ENCODE data around the gene TAF3.

The TAF3 gene

DNA sequence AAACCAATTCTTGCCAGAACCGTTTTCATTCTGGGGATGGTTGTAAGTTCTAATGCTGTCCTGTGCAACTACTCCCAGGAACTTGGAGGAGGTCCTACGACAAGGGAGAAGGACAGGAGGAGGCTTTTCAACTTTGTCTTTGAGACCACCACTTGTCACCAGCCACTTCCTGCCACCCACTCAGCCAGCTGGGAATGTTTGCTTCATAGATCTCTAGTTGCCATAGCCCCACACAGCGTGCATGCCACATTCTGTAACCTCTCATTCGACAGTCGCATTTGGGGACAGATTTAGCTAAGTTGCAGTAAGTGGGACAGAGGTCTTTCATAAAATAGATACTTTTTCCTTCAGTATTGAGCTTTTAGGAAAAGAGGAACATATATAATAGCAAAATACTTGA is 78.0 kb downstream of the TAF3 start:
- DNase-seq (ENCODE audit: low spot score): no peak
- Histone ChIP-seq H2BK5ac (ENCODE audit: low read length) (no peak overlapping the region), H2AK5ac (ENCODE audit: low read depth, low read length) (no peak overlapping the region), H3K4me1 (ENCODE audit: control insufficient read depth in 2 of 2, insufficient read depth in 1 of 2, low read depth in 1 of 2, low read length in 2 of 2) (peaks cover 0 to 4% of the 10 kb centered on the region in 2 donors), H3K36me3 (replicated peaks in 1 of 2; ENCODE audit: control insufficient read depth in 2 of 2, insufficient read depth in 2 of 2, low read length in 2 of 2) (peaks cover 3 to 9% of the 10 kb centered on the region in 2 donors), H3K9me3 (replicated peaks in 1 of 2; ENCODE audit: control insufficient read depth in 2 of 2, insufficient read depth in 1 of 2, low read depth in 1 of 2, low read length in 2 of 2) (no peaks in the 10 kb centered on the region), H4K91ac (ENCODE audit: low read depth, low read length, poor library complexity) (no peak overlapping the region), H3K14ac (ENCODE audit: low read length) (no peak overlapping the region), H2AFZ (ENCODE audit: low read length) (no peak overlapping the region), H3K23ac (ENCODE audit: low read depth, low read length, poor library complexity) (no peak overlapping the region), H3K4me2 (ENCODE audit: insufficient read depth, low read length, poor library complexity, severe bottlenecking) (no peak overlapping the region), H2BK120ac (ENCODE audit: low read depth, low read length) (no peak overlapping the region), H2BK12ac (ENCODE audit: low read length) (no peak overlapping the region), H3K79me1 (ENCODE audit: low read depth, low read length) (no peaks in the 10 kb centered on the region), H3K4ac (ENCODE audit: low read length) (no peak overlapping the region), H2BK15ac (ENCODE audit: low read length) (no peak overlapping the region), H3K27ac (replicated peaks; ENCODE audit: low read length) (no peak overlapping the region), H4K8ac (ENCODE audit: low read depth, low read length) (no peak overlapping the region), H3K4me3 (ENCODE audit: low read length in 2 of 2) (no peak overlapping the region), H3K27me3 (ENCODE audit: control insufficient read depth in 3 of 3, insufficient read depth in 3 of 3, low read depth in 1 of 3, low read length in 3 of 3) (no peaks in the 10 kb centered on the region), H3K18ac (ENCODE audit: low read length) (no peak overlapping the region), H3K9ac (ENCODE audit: low read depth, low read length, poor library complexity) (no peak overlapping the region)
- WGBS, 2 donors (ENCODE audit: extremely low coverage in 2 of 2, insufficient read length in 2 of 2, insufficient replicate concordance in 1 of 2): no CpG with 5 or more reads among the region's 5 CpGs

- Histone ChIP-seq H3K9ac (ENCODE audit: low read depth, low read length, poor library complexity) (no peak overlapping the region), H2BK12ac (ENCODE audit: low read length) (no peak overlapping the region), H4K8ac (ENCODE audit: low read depth, low read length) (no peak overlapping the region), H3K36me3 (replicated peaks in 1 of 2; ENCODE audit: control insufficient read depth in 2 of 2, insufficient read depth in 2 of 2, low read length in 2 of 2) (peaks cover 3 to 9% of the 10 kb centered on the region in 2 donors), H3K27ac (replicated peaks; ENCODE audit: low read length) (no peak overlapping the region), H3K4ac (ENCODE audit: low read length) (no peak overlapping the region), H3K27me3 (ENCODE audit: control insufficient read depth in 3 of 3, insufficient read depth in 3 of 3, low read depth in 1 of 3, low read length in 3 of 3) (no peaks in the 10 kb centered on the region), H3K4me2 (ENCODE audit: insufficient read depth, low read length, poor library complexity, severe bottlenecking) (no peak overlapping the region), H4K91ac (ENCODE audit: low read depth, low read length, poor library complexity) (no peak overlapping the region), H3K9me3 (replicated peaks in 1 of 2; ENCODE audit: control insufficient read depth in 2 of 2, insufficient read depth in 1 of 2, low read depth in 1 of 2, low read length in 2 of 2) (no peaks in the 10 kb centered on the region), H3K23ac (ENCODE audit: low read depth, low read length, poor library complexity) (no peak overlapping the region), H3K79me1 (ENCODE audit: low read depth, low read length) (peaks cover 2% of the 10 kb centered on the region), H2BK120ac (ENCODE audit: low read depth, low read length) (no peak overlapping the region), H3K4me3 (ENCODE audit: low read length in 2 of 2) (no peak overlapping the region), H3K4me1 (ENCODE audit: control insufficient read depth in 2 of 2, insufficient read depth in 1 of 2, low read depth in 1 of 2, low read length in 2 of 2) (peaks cover 0 to 2% of the 10 kb centered on the region in 2 donors), H2BK5ac (ENCODE audit: low read length) (no peak overlapping the region), H2AK5ac (ENCODE audit: low read depth, low read length) (no peak overlapping the region), H2AFZ (ENCODE audit: low read length) (no peak overlapping the region), H3K18ac (ENCODE audit: low read length) (no peak overlapping the region), H3K14ac (ENCODE audit: low read length) (no peak overlapping the region), H2BK15ac (ENCODE audit: low read length) (no peak overlapping the region)
- no CpG with 5 or more reads among the region's 1 CpG for WGBS, 2 donors (ENCODE audit: extremely low coverage in 2 of 2, insufficient read length in 2 of 2, insufficient replicate concordance in 1 of 2)
- no peak for DNase-seq (ENCODE audit: low spot score)
These were observed 83.0 kb downstream of the TAF3 start for GRCh38 chr10:7901256-7901655.

- Histone ChIP-seq H2BK12ac (ENCODE audit: low read length) (no peak overlapping the region), H3K9ac (ENCODE audit: low read depth, low read length, poor library complexity) (no peak overlapping the region), H3K4ac (ENCODE audit: low read length) (no peak overlapping the region), H2AK5ac (ENCODE audit: low read depth, low read length) (no peak overlapping the region), H3K27ac (replicated peaks; ENCODE audit: low read length) (no peak overlapping the region), H2BK120ac (ENCODE audit: low read depth, low read length) (no peak overlapping the region), H3K23ac (ENCODE audit: low read depth, low read length, poor library complexity) (no peak overlapping the region), H2BK15ac (ENCODE audit: low read length) (no peak overlapping the region), H3K36me3 (replicated peaks in 1 of 2; ENCODE audit: control insufficient read depth in 2 of 2, insufficient read depth in 2 of 2, low read length in 2 of 2) (no peaks in the 10 kb centered on the region), H3K4me2 (ENCODE audit: insufficient read depth, low read length, poor library complexity, severe bottlenecking) (no peak overlapping the region), H4K91ac (ENCODE audit: low read depth, low read length, poor library complexity) (no peak overlapping the region), H3K14ac (ENCODE audit: low read length) (no peak overlapping the region), H2BK5ac (ENCODE audit: low read length) (no peak overlapping the region), H3K79me1 (ENCODE audit: low read depth, low read length) (peaks cover 2% of the 10 kb centered on the region), H3K27me3 (ENCODE audit: control insufficient read depth in 3 of 3, insufficient read depth in 3 of 3, low read depth in 1 of 3, low read length in 3 of 3) (no peaks in the 10 kb centered on the region), H2AFZ (ENCODE audit: low read length) (no peak overlapping the region), H3K4me1 (ENCODE audit: control insufficient read depth in 2 of 2, insufficient read depth in 1 of 2, low read depth in 1 of 2, low read length in 2 of 2) (no peaks in the 10 kb centered on the region), H4K8ac (ENCODE audit: low read depth, low read length) (no peak overlapping the region), H3K18ac (ENCODE audit: low read length) (no peak overlapping the region), H3K4me3 (ENCODE audit: low read length in 2 of 2) (no peak overlapping the region), H3K9me3 (replicated peaks in 1 of 2; ENCODE audit: control insufficient read depth in 2 of 2, insufficient read depth in 1 of 2, low read depth in 1 of 2, low read length in 2 of 2) (no peaks in the 10 kb centered on the region)
- no CpG with 5 or more reads among the region's 8 CpGs for WGBS, 2 donors (ENCODE audit: extremely low coverage in 2 of 2, insufficient read length in 2 of 2, insufficient replicate concordance in 1 of 2)
- DNase-seq (ENCODE audit: low spot score): no peak
These were observed 84.1 kb downstream of the TAF3 start for GRCh38 chr10:7902413-7902812.

DNA sequence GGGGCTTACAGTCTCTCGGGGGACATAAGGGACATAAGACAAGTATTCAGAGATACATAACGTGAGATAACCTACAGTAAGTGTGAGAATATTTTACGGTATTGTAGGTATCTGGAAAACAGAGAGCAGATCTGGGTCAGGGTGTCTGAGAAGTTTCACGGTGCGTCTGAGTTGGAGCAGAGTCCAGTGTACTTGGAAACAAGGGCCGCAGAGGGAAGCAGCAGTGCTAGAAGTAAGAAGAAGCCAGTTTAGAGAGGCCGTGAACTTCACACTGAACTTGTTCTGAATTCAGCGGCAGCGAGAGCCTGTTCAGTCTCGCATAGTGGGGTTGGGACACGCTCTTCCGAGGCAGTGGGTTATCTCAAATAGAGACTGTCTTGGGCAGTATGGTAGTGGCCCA is 85.5 kb downstream of the TAF3 start:
- no peak overlapping the region for H3K14ac ChIP-seq (ENCODE audit: low read length)
- no peak overlapping the region for H3K18ac ChIP-seq (ENCODE audit: low read length)
- no peaks in the 10 kb centered on the region for H3K36me3 ChIP-seq (replicated peaks in 1 of 2; ENCODE audit: control insufficient read depth in 2 of 2, insufficient read depth in 2 of 2, low read length in 2 of 2)
- peaks cover 2% of the 10 kb centered on the region for H3K79me1 ChIP-seq (ENCODE audit: low read depth, low read length)
- no peak overlapping the region for H4K91ac ChIP-seq (ENCODE audit: low read depth, low read length, poor library complexity)
- no peak overlapping the region for H3K4ac ChIP-seq (ENCODE audit: low read length)
- H2BK5ac ChIP-seq (ENCODE audit: low read length): no peak overlapping the region
- no CpG with 5 or more reads among the region's 12 CpGs for WGBS, 2 donors (ENCODE audit: extremely low coverage in 2 of 2, insufficient read length in 2 of 2, insufficient replicate concordance in 1 of 2)
- no peak overlapping the region for H3K27ac ChIP-seq (replicated peaks; ENCODE audit: low read length)
- H3K9me3 ChIP-seq (replicated peaks in 1 of 2; ENCODE audit: control insufficient read depth in 2 of 2, insufficient read depth in 1 of 2, low read depth in 1 of 2, low read length in 2 of 2): no peaks in the 10 kb centered on the region
- no peak overlapping the region for H2BK120ac ChIP-seq (ENCODE audit: low read depth, low read length)
- no peak for DNase-seq (ENCODE audit: low spot score)
- no peaks in the 10 kb centered on the region for H3K4me1 ChIP-seq (ENCODE audit: control insufficient read depth in 2 of 2, insufficient read depth in 1 of 2, low read depth in 1 of 2, low read length in 2 of 2)
- no peak overlapping the region for H3K9ac ChIP-seq (ENCODE audit: low read depth, low read length, poor library complexity)
- no peak overlapping the region for H2AFZ ChIP-seq (ENCODE audit: low read length)
- no peak overlapping the region for H2AK5ac ChIP-seq (ENCODE audit: low read depth, low read length)
- H3K27me3 ChIP-seq (ENCODE audit: control insufficient read depth in 3 of 3, insufficient read depth in 3 of 3, low read depth in 1 of 3, low read length in 3 of 3): no peaks in the 10 kb centered on the region
- no peak overlapping the region for H2BK15ac ChIP-seq (ENCODE audit: low read length)
- no peak overlapping the region for H3K4me2 ChIP-seq (ENCODE audit: insufficient read depth, low read length, poor library complexity, severe bottlenecking)
- H2BK12ac ChIP-seq (ENCODE audit: low read length): no peak overlapping the region
- H3K23ac ChIP-seq (ENCODE audit: low read depth, low read length, poor library complexity): no peak overlapping the region
- H3K4me3 ChIP-seq (ENCODE audit: low read length in 2 of 2): no peak overlapping the region
- H4K8ac ChIP-seq (ENCODE audit: low read depth, low read length): no peak overlapping the region

All from neuronal stem cell (in vitro differentiated cells).